ENCODE measurements around the gene GRM1.

The GRM1 gene

DNA sequence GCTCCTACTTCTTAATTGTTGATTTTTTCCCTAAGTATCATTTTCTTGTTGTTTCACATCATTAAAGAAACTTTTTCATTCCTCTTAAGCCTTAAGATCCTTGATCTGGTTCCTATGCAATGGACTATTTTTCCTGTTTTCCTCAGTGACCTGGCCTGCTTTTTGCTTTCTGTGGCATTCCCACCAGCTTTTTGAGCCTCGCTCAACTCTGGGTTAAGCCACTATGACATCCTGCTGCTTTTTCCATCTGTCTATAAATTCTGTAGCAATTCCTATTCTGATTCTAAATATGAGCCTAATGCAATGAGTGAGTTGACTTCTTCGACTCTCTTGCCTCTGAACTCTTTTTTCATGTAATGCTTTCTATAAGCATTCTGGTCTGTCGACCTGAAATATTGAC is 160.3 kb downstream of the GRM1 start:
- no peaks in the 10 kb centered on the region for H3F3A ChIP-seq (ENCODE audit: insufficient read depth, low read length)
- H3K9me2 ChIP-seq (ENCODE audit: low read depth, low read length) = no peaks in the 10 kb centered on the region
- no peak overlapping the region for H3K4me3 ChIP-seq (ENCODE audit: low read depth, low read length, poor library complexity, severe bottlenecking)
- no peak overlapping the region for H3K9ac ChIP-seq (ENCODE audit: low read length)
- no peak overlapping the region for H3K27ac ChIP-seq (ENCODE audit: low read depth, low read length, poor library complexity, severe bottlenecking)
- no peaks in the 10 kb centered on the region for H4K20me1 ChIP-seq (ENCODE audit: insufficient read depth, low read length)
- no peaks in the 10 kb centered on the region for H3K9me3 ChIP-seq (ENCODE audit: low read length)
- no peak overlapping the region for H3K4me2 ChIP-seq (ENCODE audit: low read length)
- no peaks in the 10 kb centered on the region for H3K27me3 ChIP-seq (ENCODE audit: insufficient read depth, low read length)
- TF ChIP-seq CTCF (IDR thresholded peaks at IDR 0.05; ENCODE audit: low read length) = no peak
- no peak for TF ChIP-seq EZH2 (IDR thresholded peaks at IDR 0.05; ENCODE audit: borderline replicate concordance, low read length)
- H2AFZ ChIP-seq (ENCODE audit: low read length) = no peak overlapping the region
- no peaks in the 10 kb centered on the region for H3K79me2 ChIP-seq (ENCODE audit: insufficient read depth, low read length)
- H3K36me3 ChIP-seq (ENCODE audit: insufficient read depth, low read length) = no peaks in the 10 kb centered on the region
- H3K4me1 ChIP-seq (ENCODE audit: insufficient read depth, low read length, severe bottlenecking) = no peaks in the 10 kb centered on the region

DNA sequence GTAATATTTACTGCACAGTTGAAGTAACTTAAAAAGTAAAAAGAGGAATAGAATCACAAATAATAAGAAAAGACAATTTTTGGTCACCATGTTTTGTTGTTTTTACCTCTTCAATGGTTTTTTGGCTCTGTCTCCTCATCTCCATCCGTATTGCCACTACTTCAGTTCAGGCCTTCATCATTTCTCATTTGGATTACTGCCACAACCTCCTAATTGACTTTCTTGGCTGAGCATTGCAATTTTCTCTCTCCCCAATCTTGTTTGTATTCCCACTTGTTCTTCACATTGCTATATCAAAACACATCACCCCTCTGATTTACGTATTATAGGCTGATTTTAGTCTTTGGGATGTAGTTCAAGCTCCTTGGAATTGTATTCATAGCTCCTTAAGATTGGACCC is 161.7 kb downstream of the GRM1 start:
- Histone ChIP-seq H3K9me2 (ENCODE audit: low read depth, low read length) (no peaks in the 10 kb centered on the region), H3K27ac (ENCODE audit: low read depth, low read length, poor library complexity, severe bottlenecking) (no peak overlapping the region), H3K4me2 (ENCODE audit: low read length) (no peak overlapping the region), H3K9me3 (ENCODE audit: low read length) (no peaks in the 10 kb centered on the region), H3F3A (ENCODE audit: insufficient read depth, low read length) (no peaks in the 10 kb centered on the region), H4K20me1 (ENCODE audit: insufficient read depth, low read length) (no peaks in the 10 kb centered on the region), H3K9ac (ENCODE audit: low read length) (no peak overlapping the region), H2AFZ (ENCODE audit: low read length) (no peak overlapping the region), H3K79me2 (ENCODE audit: insufficient read depth, low read length) (no peaks in the 10 kb centered on the region), H3K27me3 (ENCODE audit: insufficient read depth, low read length) (no peaks in the 10 kb centered on the region), H3K36me3 (ENCODE audit: insufficient read depth, low read length) (no peaks in the 10 kb centered on the region), H3K4me3 (ENCODE audit: low read depth, low read length, poor library complexity, severe bottlenecking) (no peak overlapping the region), H3K4me1 (ENCODE audit: insufficient read depth, low read length, severe bottlenecking) (no peaks in the 10 kb centered on the region)
- no peak for TF ChIP-seq EZH2 (IDR thresholded peaks at IDR 0.05; ENCODE audit: borderline replicate concordance, low read length)
- TF ChIP-seq CTCF (IDR thresholded peaks at IDR 0.05; ENCODE audit: low read length) = no peak

GRCh38 chr6:146191166-146191565 is 162.3 kb downstream of the GRM1 start:
- TF ChIP-seq CTCF (IDR thresholded peaks at IDR 0.05; ENCODE audit: low read length) = no peak
- no peak for TF ChIP-seq EZH2 (IDR thresholded peaks at IDR 0.05; ENCODE audit: borderline replicate concordance, low read length)
- H3K27me3 ChIP-seq (ENCODE audit: insufficient read depth, low read length) = no peaks in the 10 kb centered on the region
- H3K9me2 ChIP-seq (ENCODE audit: low read depth, low read length) = no peaks in the 10 kb centered on the region
- H3F3A ChIP-seq (ENCODE audit: insufficient read depth, low read length) = no peaks in the 10 kb centered on the region
- H3K4me2 ChIP-seq (ENCODE audit: low read length) = no peak overlapping the region
- no peaks in the 10 kb centered on the region for H3K9me3 ChIP-seq (ENCODE audit: low read length)
- no peak overlapping the region for H2AFZ ChIP-seq (ENCODE audit: low read length)
- H3K4me3 ChIP-seq (ENCODE audit: low read depth, low read length, poor library complexity, severe bottlenecking) = no peak overlapping the region
- H3K36me3 ChIP-seq (ENCODE audit: insufficient read depth, low read length) = no peaks in the 10 kb centered on the region
- H3K79me2 ChIP-seq (ENCODE audit: insufficient read depth, low read length) = no peaks in the 10 kb centered on the region
- H3K27ac ChIP-seq (ENCODE audit: low read depth, low read length, poor library complexity, severe bottlenecking) = no peak overlapping the region
- no peak overlapping the region for H3K9ac ChIP-seq (ENCODE audit: low read length)
- no peaks in the 10 kb centered on the region for H4K20me1 ChIP-seq (ENCODE audit: insufficient read depth, low read length)
- H3K4me1 ChIP-seq (ENCODE audit: insufficient read depth, low read length, severe bottlenecking) = no peaks in the 10 kb centered on the region
